ENCODE results near the gene SMOC2.

- TF ChIP-seq ATF2 (CRISPR knock-in tag; IDR thresholded peaks at IDR 0.05) (no peak), EZH2 (conservative IDR thresholded peaks at IDR 0.05; ENCODE audit: low read depth, low read length) (no peak), TCF7 (IDR thresholded peaks at IDR 0.05; ENCODE audit: low read depth) (no peak), NCOA5 (CRISPR knock-in tag; IDR thresholded peaks at IDR 0.05) (no peak), SRY (CRISPR knock-in tag; IDR thresholded peaks at IDR 0.05) (no peak), POLR2A (IDR thresholded peaks at IDR 0.05; ENCODE audit: insufficient read depth in 1 of 2, low read depth in 2 of 2, low read length in 2 of 2) (no peak), PRDM4 (CRISPR knock-in tag; IDR thresholded peaks at IDR 0.05; ENCODE audit: borderline replicate concordance) (no peak), MTF2 (CRISPR knock-in tag; IDR thresholded peaks at IDR 0.05; ENCODE audit: borderline replicate concordance) (no peak), DMAP1 (CRISPR knock-in tag; IDR thresholded peaks at IDR 0.05) (no peak)
Measured at GRCh38 chr6:168417191-168417590, 23.8 kb upstream of the SMOC2 start.

All from HepG2 (cell line).